Activated B cell treated with CpG ODN at 0.5 μM for 24 hours (primary cell): ENCODE results near the gene NT5DC3. TPM values are rescaled to one million over a fixed set of nuclear protein-coding genes. Genes with fewer than 3 reads are reported as not detected.

ENCODE experiments used
- ATAC-seq: fragments of 200-7000 bp; cut with Tn5 transposase; one replicate; pipeline ENCODE4 v1.10.0; 2021; ENCODE audit warnings: low read depth, mild to moderate bottlenecking, moderate library complexity
- CTCF ChIA-PET: fragments of 350-600 bp; sonication (Branson Sonifier 250); formaldehyde crosslinking; loops from one replicate; lab custom pipeline; 2021; ENCODE audit warnings: antibody characterized with exemption; lab: Charles Lee
- POLR2A ChIA-PET: fragments of 350-600 bp; sonication (Branson Sonifier 250); formaldehyde crosslinking; loops from one replicate; lab custom pipeline; 2021; ENCODE audit warnings: antibody characterized with exemption; lab: Charles Lee
- DNase-seq: peaks from one replicate; pipeline ENCODE4 v3.0.0; 2022
- H3K27ac Mint-ChIP-seq: one replicate; pipeline ENCODE4 v1.8.0; 2020; ENCODE audit warnings: mixed read lengths
- H3K27me3 Mint-ChIP-seq: one replicate; pipeline ENCODE4 v1.8.0; 2021; ENCODE audit warnings: mixed read lengths
- H3K36me3 Mint-ChIP-seq: one replicate; pipeline ENCODE4 v1.8.0; 2021; ENCODE audit warnings: low read depth, mixed read lengths
- H3K4me1 Mint-ChIP-seq: one replicate; pipeline ENCODE4 v1.8.0; 2021; ENCODE audit warnings: mixed read lengths
- H3K4me3 Mint-ChIP-seq: one replicate; pipeline ENCODE4 v1.8.0; 2020; ENCODE audit warnings: mild to moderate bottlenecking, mixed read lengths
- H3K9me3 Mint-ChIP-seq: one replicate; pipeline ENCODE4 v1.8.0; 2020; ENCODE audit warnings: mixed read lengths
- intact Hi-C: fragments of 100-400 bp; cut with micrococcal nuclease; formaldehyde crosslinking; loops from one replicate; pipeline ENCODE4 v1.15.1; 2024
- total RNA-seq: library from RNA; stranded (reverse); gene quantifications from 2 replicates; pipeline ENCODE4 v1.2.3, GENCODE V29; 2022
- TF ChIP-seq, protein P1 (sequence below): fragments of 200-600 bp; IDR thresholded peaks from one replicate; pipeline ENCODE4 v1.8.0; 2022; ENCODE audit warnings: antibody characterized with exemption, mild to moderate bottlenecking

NT5DC3 gene
- total RNA-seq, 1 donor from 2014 or later, result 11.6 TPM

DNA sequence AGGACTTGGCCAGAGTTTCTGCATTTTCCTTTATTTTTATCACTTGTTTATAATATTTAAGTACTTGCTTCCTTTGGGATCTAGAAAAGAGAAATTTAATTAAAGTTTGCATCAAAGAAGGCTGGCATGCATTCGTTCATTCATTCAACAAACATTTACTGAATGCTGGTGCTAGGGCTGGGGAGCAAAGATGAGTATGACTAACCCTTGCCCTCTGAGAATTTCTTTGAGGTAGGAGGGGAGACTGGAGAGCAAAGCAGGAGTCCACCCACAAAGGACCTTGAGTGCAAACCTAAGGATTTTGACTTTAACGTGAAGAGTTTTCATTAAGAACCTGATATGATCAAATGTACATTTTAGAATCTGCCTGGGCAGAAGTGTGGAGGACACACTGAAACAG, 16.1 kb upstream of the NT5DC3 start:
- Mint-ChIP-seq H3K4me1 (no peaks in the 10 kb centered on the region), H3K27me3 (peaks cover 2% of the 10 kb centered on the region), H3K36me3 (no peaks in the 10 kb centered on the region), H3K4me3 (no peak overlapping the region), H3K9me3 (no peaks in the 10 kb centered on the region), H3K27ac (no peak overlapping the region)
- DNase-seq (no peak), ATAC-seq (no peak)
- intact Hi-C loops, result no loop called here
- ChIA-PET POLR2A (interaction anchor here (0.7 kb wide), 1 partner anchor 256 kb away, joined by 6 read pairs; no protein-coding TSS in a partner anchor), CTCF (no interaction called here)
- TF ChIP-seq, protein P1, sequence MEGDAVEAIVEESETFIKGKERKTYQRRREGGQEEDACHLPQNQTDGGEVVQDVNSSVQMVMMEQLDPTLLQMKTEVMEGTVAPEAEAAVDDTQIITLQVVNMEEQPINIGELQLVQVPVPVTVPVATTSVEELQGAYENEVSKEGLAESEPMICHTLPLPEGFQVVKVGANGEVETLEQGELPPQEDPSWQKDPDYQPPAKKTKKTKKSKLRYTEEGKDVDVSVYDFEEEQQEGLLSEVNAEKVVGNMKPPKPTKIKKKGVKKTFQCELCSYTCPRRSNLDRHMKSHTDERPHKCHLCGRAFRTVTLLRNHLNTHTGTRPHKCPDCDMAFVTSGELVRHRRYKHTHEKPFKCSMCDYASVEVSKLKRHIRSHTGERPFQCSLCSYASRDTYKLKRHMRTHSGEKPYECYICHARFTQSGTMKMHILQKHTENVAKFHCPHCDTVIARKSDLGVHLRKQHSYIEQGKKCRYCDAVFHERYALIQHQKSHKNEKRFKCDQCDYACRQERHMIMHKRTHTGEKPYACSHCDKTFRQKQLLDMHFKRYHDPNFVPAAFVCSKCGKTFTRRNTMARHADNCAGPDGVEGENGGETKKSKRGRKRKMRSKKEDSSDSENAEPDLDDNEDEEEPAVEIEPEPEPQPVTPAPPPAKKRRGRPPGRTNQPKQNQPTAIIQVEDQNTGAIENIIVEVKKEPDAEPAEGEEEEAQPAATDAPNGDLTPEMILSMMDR, result no peak

DNA sequence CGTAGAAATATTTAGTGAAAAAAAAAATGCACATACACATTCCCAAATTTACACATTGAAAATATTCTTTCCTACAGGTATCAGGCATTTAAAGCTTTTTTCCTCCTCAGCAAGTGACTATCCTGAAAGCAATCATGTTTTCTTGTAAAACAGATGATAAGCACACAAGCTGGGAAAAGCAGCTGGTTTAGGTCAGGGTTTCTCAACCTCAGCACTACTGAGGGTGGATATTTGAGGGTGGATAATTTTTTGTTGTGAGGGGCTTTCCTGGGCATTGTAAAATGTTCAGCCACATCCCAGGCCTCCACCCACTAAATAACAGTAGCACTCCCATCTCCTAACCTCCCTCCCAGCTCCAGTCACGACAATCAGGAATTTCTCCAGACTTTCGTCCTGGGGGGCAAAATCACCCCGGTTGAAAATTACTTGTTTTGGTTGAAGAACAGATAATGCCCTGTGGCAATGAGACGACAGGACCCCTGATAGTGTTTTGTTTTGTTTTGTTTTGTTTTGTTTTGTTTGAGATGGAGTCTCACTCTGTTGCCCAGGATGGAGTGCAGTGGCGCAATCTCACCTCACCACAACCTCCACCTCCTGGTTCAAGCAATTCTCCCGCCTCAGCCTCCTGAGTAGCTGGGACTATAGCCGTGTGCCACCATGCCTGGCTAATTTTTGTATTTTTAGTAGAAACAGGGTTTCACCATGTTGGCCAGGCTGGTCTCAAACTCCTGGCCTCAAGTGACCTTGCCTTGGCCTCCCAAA, 15.0 kb upstream of the NT5DC3 start:
- no peaks in the 10 kb centered on the region for H3K9me3 Mint-ChIP-seq
- no peak overlapping the region for H3K27ac Mint-ChIP-seq
- ChIA-PET POLR2A (no interaction called here), CTCF (no interaction called here)
- no peak overlapping the region for H3K4me3 Mint-ChIP-seq
- H3K27me3 Mint-ChIP-seq, result peaks cover 2% of the 10 kb centered on the region
- no peak for ATAC-seq
- no peak for DNase-seq
- intact Hi-C loops, result no loop called here
- no peaks in the 10 kb centered on the region for H3K36me3 Mint-ChIP-seq
- TF ChIP-seq, protein P1, result no peak
- H3K4me1 Mint-ChIP-seq, result no peaks in the 10 kb centered on the region

DNA sequence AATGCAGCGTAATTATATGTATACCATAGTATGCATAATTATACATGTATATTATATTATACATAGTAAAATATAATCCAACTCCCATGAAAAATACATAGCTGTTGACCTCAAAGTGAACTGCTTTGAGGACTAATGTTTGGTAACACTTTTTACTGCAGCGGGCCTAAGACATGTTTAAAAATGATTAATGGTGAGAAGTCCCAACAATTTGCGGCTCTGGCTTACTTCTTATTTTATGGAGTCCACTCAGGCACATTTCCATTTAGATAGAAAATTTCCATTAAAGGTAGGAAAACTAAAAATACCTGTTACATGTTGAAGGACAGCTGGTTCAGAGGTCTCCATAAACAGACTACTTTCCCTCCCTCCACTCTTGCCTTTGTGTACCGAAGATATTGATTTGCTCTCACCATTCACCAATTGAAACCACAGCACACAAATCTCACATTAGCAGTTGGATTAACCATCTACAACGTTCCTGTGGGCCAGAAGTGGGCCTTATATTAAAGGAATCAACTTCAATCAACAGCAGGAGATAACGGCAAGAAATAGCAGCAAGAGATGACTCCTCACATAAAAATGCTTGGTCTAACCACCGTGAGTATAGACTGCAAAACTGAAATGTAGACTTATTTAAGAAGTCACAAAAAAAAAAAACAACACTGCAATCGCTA, 14.1 kb upstream of the NT5DC3 start:
- H3K27me3 Mint-ChIP-seq, result peaks cover 2% of the 10 kb centered on the region
- no peak for ATAC-seq
- ChIA-PET POLR2A (no interaction called here), CTCF (no interaction called here)
- H3K9me3 Mint-ChIP-seq, result no peaks in the 10 kb centered on the region
- intact Hi-C loops, result no loop called here
- H3K4me3 Mint-ChIP-seq, result no peak overlapping the region
- no peak overlapping the region for H3K27ac Mint-ChIP-seq
- no peaks in the 10 kb centered on the region for H3K36me3 Mint-ChIP-seq
- H3K4me1 Mint-ChIP-seq, result no peaks in the 10 kb centered on the region
- DNase-seq, result no peak
- TF ChIP-seq, protein P1, result no peak

DNA sequence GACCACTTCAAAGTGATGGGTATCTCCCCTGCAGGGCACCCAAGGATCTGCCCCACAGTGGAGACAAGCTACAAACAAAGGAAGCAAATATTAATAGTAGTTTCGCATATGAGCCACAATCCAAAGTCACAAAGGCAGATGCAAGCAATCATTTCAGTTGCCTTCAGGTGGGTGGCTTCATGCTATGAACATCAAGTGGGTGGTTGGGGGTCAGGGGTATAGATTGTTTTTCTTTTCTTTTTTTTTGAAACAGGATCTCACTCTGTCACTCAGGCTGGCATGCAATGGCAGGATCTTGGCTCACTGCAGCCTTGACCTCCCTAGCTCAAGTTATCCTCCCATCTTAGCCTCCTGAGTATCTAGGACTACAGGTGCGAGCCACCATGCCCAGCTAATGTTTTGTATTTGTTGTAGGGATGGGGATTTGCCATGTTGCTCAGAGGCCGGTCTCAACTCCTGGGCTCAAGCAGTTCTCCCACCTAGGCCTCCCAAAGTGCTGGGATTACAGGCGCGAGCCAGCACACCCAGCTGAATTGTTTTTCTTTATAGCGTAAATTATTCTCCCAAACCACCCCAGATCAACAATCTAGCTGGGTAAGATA, 13.4 kb upstream of the NT5DC3 start:
- no peak for ATAC-seq
- CTCF ChIA-PET, result no interaction called here
- H3K27ac Mint-ChIP-seq, result no peak overlapping the region

More for the DNA sequence above, 13.4 kb upstream of the NT5DC3 start:
- H3K4me3 Mint-ChIP-seq, result no peak overlapping the region
- no peak for DNase-seq
- intact Hi-C loops, result no loop called here
- peaks cover 2% of the 10 kb centered on the region for H3K27me3 Mint-ChIP-seq
- H3K36me3 Mint-ChIP-seq, result no peaks in the 10 kb centered on the region
- H3K4me1 Mint-ChIP-seq, result no peaks in the 10 kb centered on the region
- TF ChIP-seq, protein P1, result no peak
- H3K9me3 Mint-ChIP-seq, result no peaks in the 10 kb centered on the region
- POLR2A ChIA-PET, result no interaction called here
